SK-N-SH treated with all-trans-retinoic acid at 6 μM for 48 hours (cell line): ENCODE data around the gene SUSD6.

Experiments
- ATAC-seq: fragments of 200-7000 bp; cut with Tn5 transposase; 3 replicates; pipeline ENCODE4 v1.9.1; 2020; ENCODE audit warnings: mild to moderate bottlenecking, moderate library complexity
- ARNTL ChIP-seq: fragments of 450-650 bp; formaldehyde crosslinking; IDR thresholded peaks from 2 replicates; pipeline ENCODE4 v1.5.0; 2020; ENCODE audit warnings: low read depth, mild to moderate bottlenecking, moderate library complexity, borderline replicate concordance
- BACH2 ChIP-seq: fragments of 250-450 bp; sonication (Bioruptor Pico); IDR thresholded peaks from 2 replicates; pipeline ENCODE4 v1.9.0; 2021; ENCODE audit warnings: mild to moderate bottlenecking, borderline replicate concordance
- CSDC2 ChIP-seq: fragments of 250-450 bp; sonication (Bioruptor Pico); IDR thresholded peaks from 2 replicates; pipeline ENCODE4 v1.5.0; 2020; ENCODE audit warnings: mild to moderate bottlenecking, moderate library complexity
- ESRRG ChIP-seq: fragments of 250-450 bp; sonication (Bioruptor Pico); IDR thresholded peaks from 2 replicates; pipeline ENCODE4 v1.6.1; 2021; ENCODE audit warnings: mild to moderate bottlenecking
- GLIS3 ChIP-seq: fragments of 250-450 bp; sonication (Bioruptor Pico); IDR thresholded peaks from 2 replicates; pipeline ENCODE4 v1.5.0; 2020; ENCODE audit warnings: mild to moderate bottlenecking, moderate library complexity
- ISL1 ChIP-seq: fragments of 250-450 bp; sonication (Bioruptor Pico); IDR thresholded peaks from 2 replicates; pipeline ENCODE4 v2.1.2; 2022; ENCODE audit warnings: mild to moderate bottlenecking, moderate library complexity
- OSR1 ChIP-seq: fragments of 250-450 bp; sonication (Bioruptor Pico); IDR thresholded peaks from 2 replicates; pipeline ENCODE4 v1.8.0; 2022; ENCODE audit warnings: moderate library complexity, mild to moderate bottlenecking, inconsistent platforms
- PPARA ChIP-seq: fragments of 250-450 bp; sonication (Bioruptor Pico); IDR thresholded peaks from 2 replicates; pipeline ENCODE4 v1.5.0; 2020; ENCODE audit warnings: mild to moderate bottlenecking, borderline replicate concordance
- RARB ChIP-seq: fragments of 250-450 bp; sonication (Bioruptor Pico); IDR thresholded peaks from 2 replicates; pipeline ENCODE4 v1.8.0; 2021; ENCODE audit warnings: mild to moderate bottlenecking, moderate library complexity
- SNAI2 ChIP-seq: fragments of 250-450 bp; sonication (Bioruptor Pico); IDR thresholded peaks from 2 replicates; pipeline ENCODE4 v1.5.0; 2020; ENCODE audit warnings: mild to moderate bottlenecking, moderate library complexity
- TCF4 ChIP-seq: fragments of 250-450 bp; sonication (Bioruptor Pico); IDR thresholded peaks from 2 replicates; pipeline ENCODE4 v1.8.0; 2021; ENCODE audit warnings: mild to moderate bottlenecking, moderate library complexity, borderline replicate concordance
- ZFP30 ChIP-seq: fragments of 450-650 bp; formaldehyde crosslinking; IDR thresholded peaks from 2 replicates; pipeline ENCODE4 v1.5.0; 2022; ENCODE audit warnings: mild to moderate bottlenecking, moderate library complexity
- ZNF565 ChIP-seq: fragments of 450-650 bp; formaldehyde crosslinking; conservative IDR thresholded peaks from 2 replicates; pipeline ENCODE4 v1.5.0; 2020; ENCODE audit warnings: low read depth, mild to moderate bottlenecking, moderate library complexity
- ZNF70 ChIP-seq: fragments of 450-650 bp; formaldehyde crosslinking; IDR thresholded peaks from 2 replicates; pipeline ENCODE4 v1.5.0; 2020; ENCODE audit warnings: mild to moderate bottlenecking, moderate library complexity
- ZNF8 ChIP-seq: fragments of 450-650 bp; formaldehyde crosslinking; IDR thresholded peaks from 2 replicates; pipeline ENCODE4 v1.5.0; 2020; ENCODE audit warnings: mild to moderate bottlenecking, moderate library complexity
- TF ChIP-seq, protein P1 (sequence below): fragments of 250-450 bp; sonication (Bioruptor Pico); IDR thresholded peaks from 2 replicates; pipeline ENCODE4 v1.8.0; 2020; ENCODE audit warnings: mild to moderate bottlenecking, moderate library complexity, borderline replicate concordance
- TF ChIP-seq, protein P2 (sequence below): fragments of 250-450 bp; sonication (Bioruptor Pico); IDR thresholded peaks from 2 replicates; pipeline ENCODE4 v1.5.1; 2020; ENCODE audit warnings: low read depth, mild to moderate bottlenecking, moderate library complexity
- TF ChIP-seq, protein P3 (sequence below): fragments of 250-450 bp; sonication (Bioruptor Pico); IDR thresholded peaks from 2 replicates; pipeline ENCODE4 v1.5.0; 2020; ENCODE audit warnings: mild to moderate bottlenecking, moderate library complexity
- TF ChIP-seq, protein P4 (sequence below): fragments of 250-450 bp; sonication (Bioruptor Pico); IDR thresholded peaks from 2 replicates; pipeline ENCODE4 v1.5.1; 2021; ENCODE audit warnings: mild to moderate bottlenecking, moderate library complexity
- TF ChIP-seq, protein P5 (sequence below): fragments of 250-450 bp; sonication (Bioruptor Pico); IDR thresholded peaks from 2 replicates; pipeline ENCODE4 v1.8.0; 2021; ENCODE audit warnings: low read depth, mild to moderate bottlenecking, moderate library complexity, borderline replicate concordance

Gene SUSD6

DNA sequence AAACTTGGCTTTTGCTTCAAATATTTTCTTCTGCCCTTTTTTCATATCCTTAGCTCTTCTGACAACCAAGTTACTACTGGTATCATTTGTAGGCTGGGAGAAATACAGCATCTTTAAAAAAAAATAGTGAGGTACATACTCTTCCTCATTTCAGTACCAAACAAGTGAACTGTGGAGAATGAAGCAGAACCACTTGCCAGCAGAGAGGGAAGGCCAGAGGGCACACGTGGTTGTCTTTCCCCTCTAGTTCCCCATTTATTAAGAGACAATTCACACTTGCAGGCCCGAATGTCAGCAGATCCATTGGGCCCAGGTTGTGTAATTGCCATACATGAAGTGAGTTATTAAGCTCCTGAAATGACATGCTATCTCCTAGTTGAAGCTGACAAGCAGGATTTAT, 3.2 kb downstream of the SUSD6 start:
- no peak for ATAC-seq
- TF ChIP-seq SNAI2 (CRISPR knock-in tag) (no peak), TCF4 (CRISPR knock-in tag) (no peak), CSDC2 (CRISPR knock-in tag) (no peak)
- TF ChIP-seq, protein P1, sequence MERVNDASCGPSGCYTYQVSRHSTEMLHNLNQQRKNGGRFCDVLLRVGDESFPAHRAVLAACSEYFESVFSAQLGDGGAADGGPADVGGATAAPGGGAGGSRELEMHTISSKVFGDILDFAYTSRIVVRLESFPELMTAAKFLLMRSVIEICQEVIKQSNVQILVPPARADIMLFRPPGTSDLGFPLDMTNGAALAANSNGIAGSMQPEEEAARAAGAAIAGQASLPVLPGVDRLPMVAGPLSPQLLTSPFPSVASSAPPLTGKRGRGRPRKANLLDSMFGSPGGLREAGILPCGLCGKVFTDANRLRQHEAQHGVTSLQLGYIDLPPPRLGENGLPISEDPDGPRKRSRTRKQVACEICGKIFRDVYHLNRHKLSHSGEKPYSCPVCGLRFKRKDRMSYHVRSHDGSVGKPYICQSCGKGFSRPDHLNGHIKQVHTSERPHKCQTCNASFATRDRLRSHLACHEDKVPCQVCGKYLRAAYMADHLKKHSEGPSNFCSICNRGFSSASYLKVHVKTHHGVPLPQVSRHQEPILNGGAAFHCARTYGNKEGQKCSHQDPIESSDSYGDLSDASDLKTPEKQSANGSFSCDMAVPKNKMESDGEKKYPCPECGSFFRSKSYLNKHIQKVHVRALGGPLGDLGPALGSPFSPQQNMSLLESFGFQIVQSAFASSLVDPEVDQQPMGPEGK (CRISPR knock-in tag): no peak

DNA sequence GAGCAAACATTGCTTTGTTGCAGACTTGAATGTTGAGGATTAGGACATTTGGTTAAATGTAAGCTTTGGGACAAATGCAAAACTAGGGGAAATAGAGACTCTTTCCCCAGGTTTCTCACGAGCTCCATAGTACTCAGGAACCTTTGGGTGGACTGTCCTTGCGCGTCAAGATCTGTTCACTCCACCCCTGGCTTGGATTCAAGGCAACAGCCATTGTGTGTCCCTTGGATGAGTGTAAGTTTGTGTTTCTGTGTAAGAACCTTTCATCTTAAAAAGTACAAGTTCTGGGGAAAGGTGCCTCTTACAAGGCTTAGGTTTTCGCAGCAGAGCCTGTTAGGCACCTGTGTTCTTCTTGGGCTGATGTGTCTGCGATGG, 3.7 kb downstream of the SUSD6 start:
- TF ChIP-seq PPARA (CRISPR knock-in tag) (no peak), ZNF70 (CRISPR knock-in tag) (no peak), ARNTL (no peak), CSDC2 (CRISPR knock-in tag) (no peak), RARB (CRISPR knock-in tag) (no peak), ZNF8 (CRISPR knock-in tag) (no peak), GLIS3 (CRISPR knock-in tag) (no peak), BACH2 (CRISPR knock-in tag) (no peak), ZNF565 (CRISPR knock-in tag) (no peak), ZFP30 (CRISPR knock-in tag) (no peak), TCF4 (CRISPR knock-in tag) (no peak), ISL1 (no peak), OSR1 (CRISPR knock-in tag) (no peak), ESRRG (CRISPR knock-in tag) (no peak)
- TF ChIP-seq, protein P2, sequence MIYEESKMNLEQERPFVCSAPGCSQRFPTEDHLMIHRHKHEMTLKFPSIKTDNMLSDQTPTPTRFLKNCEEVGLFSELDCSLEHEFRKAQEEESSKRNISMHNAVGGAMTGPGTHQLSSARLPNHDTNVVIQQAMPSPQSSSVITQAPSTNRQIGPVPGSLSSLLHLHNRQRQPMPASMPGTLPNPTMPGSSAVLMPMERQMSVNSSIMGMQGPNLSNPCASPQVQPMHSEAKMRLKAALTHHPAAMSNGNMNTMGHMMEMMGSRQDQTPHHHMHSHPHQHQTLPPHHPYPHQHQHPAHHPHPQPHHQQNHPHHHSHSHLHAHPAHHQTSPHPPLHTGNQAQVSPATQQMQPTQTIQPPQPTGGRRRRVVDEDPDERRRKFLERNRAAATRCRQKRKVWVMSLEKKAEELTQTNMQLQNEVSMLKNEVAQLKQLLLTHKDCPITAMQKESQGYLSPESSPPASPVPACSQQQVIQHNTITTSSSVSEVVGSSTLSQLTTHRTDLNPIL (CRISPR knock-in tag): no peak
- TF ChIP-seq, protein P1 (CRISPR knock-in tag): no peak
- TF ChIP-seq, protein P3, sequence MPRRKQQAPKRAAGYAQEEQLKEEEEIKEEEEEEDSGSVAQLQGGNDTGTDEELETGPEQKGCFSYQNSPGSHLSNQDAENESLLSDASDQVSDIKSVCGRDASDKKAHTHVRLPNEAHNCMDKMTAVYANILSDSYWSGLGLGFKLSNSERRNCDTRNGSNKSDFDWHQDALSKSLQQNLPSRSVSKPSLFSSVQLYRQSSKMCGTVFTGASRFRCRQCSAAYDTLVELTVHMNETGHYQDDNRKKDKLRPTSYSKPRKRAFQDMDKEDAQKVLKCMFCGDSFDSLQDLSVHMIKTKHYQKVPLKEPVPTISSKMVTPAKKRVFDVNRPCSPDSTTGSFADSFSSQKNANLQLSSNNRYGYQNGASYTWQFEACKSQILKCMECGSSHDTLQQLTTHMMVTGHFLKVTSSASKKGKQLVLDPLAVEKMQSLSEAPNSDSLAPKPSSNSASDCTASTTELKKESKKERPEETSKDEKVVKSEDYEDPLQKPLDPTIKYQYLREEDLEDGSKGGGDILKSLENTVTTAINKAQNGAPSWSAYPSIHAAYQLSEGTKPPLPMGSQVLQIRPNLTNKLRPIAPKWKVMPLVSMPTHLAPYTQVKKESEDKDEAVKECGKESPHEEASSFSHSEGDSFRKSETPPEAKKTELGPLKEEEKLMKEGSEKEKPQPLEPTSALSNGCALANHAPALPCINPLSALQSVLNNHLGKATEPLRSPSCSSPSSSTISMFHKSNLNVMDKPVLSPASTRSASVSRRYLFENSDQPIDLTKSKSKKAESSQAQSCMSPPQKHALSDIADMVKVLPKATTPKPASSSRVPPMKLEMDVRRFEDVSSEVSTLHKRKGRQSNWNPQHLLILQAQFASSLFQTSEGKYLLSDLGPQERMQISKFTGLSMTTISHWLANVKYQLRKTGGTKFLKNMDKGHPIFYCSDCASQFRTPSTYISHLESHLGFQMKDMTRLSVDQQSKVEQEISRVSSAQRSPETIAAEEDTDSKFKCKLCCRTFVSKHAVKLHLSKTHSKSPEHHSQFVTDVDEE (CRISPR knock-in tag): no peak
- TF ChIP-seq, protein P4, sequence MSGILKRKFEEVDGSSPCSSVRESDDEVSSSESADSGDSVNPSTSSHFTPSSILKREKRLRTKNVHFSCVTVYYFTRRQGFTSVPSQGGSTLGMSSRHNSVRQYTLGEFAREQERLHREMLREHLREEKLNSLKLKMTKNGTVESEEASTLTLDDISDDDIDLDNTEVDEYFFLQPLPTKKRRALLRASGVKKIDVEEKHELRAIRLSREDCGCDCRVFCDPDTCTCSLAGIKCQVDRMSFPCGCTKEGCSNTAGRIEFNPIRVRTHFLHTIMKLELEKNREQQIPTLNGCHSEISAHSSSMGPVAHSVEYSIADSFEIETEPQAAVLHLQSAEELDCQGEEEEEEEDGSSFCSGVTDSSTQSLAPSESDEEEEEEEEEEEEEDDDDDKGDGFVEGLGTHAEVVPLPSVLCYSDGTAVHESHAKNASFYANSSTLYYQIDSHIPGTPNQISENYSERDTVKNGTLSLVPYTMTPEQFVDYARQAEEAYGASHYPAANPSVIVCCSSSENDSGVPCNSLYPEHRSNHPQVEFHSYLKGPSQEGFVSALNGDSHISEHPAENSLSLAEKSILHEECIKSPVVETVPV (CRISPR knock-in tag): no peak
- TF ChIP-seq, protein P5, sequence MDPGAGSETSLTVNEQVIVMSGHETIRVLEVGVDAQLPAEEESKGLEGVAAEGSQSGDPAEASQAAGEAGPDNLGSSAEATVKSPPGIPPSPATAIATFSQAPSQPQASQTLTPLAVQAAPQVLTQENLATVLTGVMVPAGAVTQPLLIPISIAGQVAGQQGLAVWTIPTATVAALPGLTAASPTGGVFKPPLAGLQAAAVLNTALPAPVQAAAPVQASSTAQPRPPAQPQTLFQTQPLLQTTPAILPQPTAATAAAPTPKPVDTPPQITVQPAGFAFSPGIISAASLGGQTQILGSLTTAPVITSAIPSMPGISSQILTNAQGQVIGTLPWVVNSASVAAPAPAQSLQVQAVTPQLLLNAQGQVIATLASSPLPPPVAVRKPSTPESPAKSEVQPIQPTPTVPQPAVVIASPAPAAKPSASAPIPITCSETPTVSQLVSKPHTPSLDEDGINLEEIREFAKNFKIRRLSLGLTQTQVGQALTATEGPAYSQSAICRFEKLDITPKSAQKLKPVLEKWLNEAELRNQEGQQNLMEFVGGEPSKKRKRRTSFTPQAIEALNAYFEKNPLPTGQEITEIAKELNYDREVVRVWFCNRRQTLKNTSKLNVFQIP (CRISPR knock-in tag): no peak
- no peak for ATAC-seq
